Keratinocyte (primary cell): ENCODE data around the gene FREM1. TPM values are rescaled to one million over a fixed set of nuclear protein-coding genes. Genes with fewer than 3 reads are reported as not detected.

Experiments used
- DNase-seq: peaks from one replicate; pipeline ENCODE4 v3.0.0-alpha.2; 2011; ENCODE audit warnings: low read depth, missing footprints, low spot score
- FAIRE-seq: peaks from 2 replicates; lab custom pipeline; 2011; peaks lifted over from hg19 to GRCh38; lab: Jason Lieb, UNC
- H2AFZ ChIP-seq: 2 replicates; pipeline ENCODE4 v1.6.0; 2012; ENCODE audit warnings: low read length, control low read depth, inconsistent platforms; ENCODE audit not compliant: control insufficient read depth
- H3K27ac ChIP-seq: 2 replicates; pipeline ENCODE4 v1.5.1; 2011; ENCODE audit warnings: low read length; ENCODE audit not compliant: control insufficient read depth, insufficient read depth
- H3K27me3 ChIP-seq: 3 replicates; pipeline ENCODE4 v1.6.0; 2011; ENCODE audit warnings: low read length; ENCODE audit not compliant: control insufficient read depth, insufficient read depth; ENCODE audit errors: extremely low read depth
- H3K36me3 ChIP-seq, 2 experiments: 2 replicates in 1 of 2; 3 replicates in 1 of 2; pipeline ENCODE4 v1.5.1; 2011; ENCODE audit warnings: low read length in 2 of 2, mild to moderate bottlenecking in 1 of 2; ENCODE audit not compliant: control insufficient read depth in 2 of 2, insufficient read depth in 2 of 2; ENCODE audit errors: extremely low read depth in 1 of 2
- H3K4me1 ChIP-seq: 3 replicates; pipeline ENCODE4 v1.5.1; 2011; ENCODE audit warnings: low read length; ENCODE audit not compliant: control insufficient read depth, insufficient read depth; ENCODE audit errors: extremely low read depth
- H3K4me2 ChIP-seq: 3 replicates; pipeline ENCODE4 v1.6.0; 2011; ENCODE audit warnings: low read depth, low read length; ENCODE audit not compliant: control insufficient read depth, insufficient read depth; ENCODE audit errors: extremely low read depth
- H3K4me3 ChIP-seq, 3 experiments: fragments of 200-600 bp in 1 of 3; sonication (generic) in 1 of 3; 2 replicates in 2 of 3; 3 replicates in 1 of 3; pipeline ENCODE4 v1.5.1; 2011 to 2016; ENCODE audit warnings: low read length in 3 of 3, mild to moderate bottlenecking in 3 of 3, control low read depth in 2 of 3, inconsistent platforms in 1 of 3, low read depth in 1 of 3, mixed read lengths in 1 of 3, mixed run types in 1 of 3, moderate library complexity in 1 of 3; ENCODE audit not compliant: control insufficient read depth in 2 of 3, insufficient read depth in 2 of 3; ENCODE audit errors: extremely low read depth in 1 of 3
- H3K79me2 ChIP-seq: 2 replicates; pipeline ENCODE4 v1.6.0; 2012; ENCODE audit warnings: low read length; ENCODE audit not compliant: control insufficient read depth, insufficient read depth
- H3K9ac ChIP-seq: 3 replicates; pipeline ENCODE4 v1.6.0; 2011; ENCODE audit warnings: low read length; ENCODE audit not compliant: control insufficient read depth, insufficient read depth; ENCODE audit errors: extremely low read depth
- H3K9me1 ChIP-seq: 3 replicates; pipeline ENCODE4 v1.6.0; 2011; ENCODE audit warnings: low read length; ENCODE audit not compliant: control insufficient read depth, insufficient read depth; ENCODE audit errors: extremely low read depth
- H3K9me3 ChIP-seq: 2 replicates; pipeline ENCODE4 v1.5.1; 2012; ENCODE audit warnings: low read depth, low read length; ENCODE audit not compliant: control insufficient read depth
- H4K20me1 ChIP-seq: 3 replicates; pipeline ENCODE4 v1.6.0; 2011; ENCODE audit warnings: low read length; ENCODE audit not compliant: control insufficient read depth, insufficient read depth; ENCODE audit errors: extremely low read depth
- EZH2 ChIP-seq: IDR thresholded peaks from one replicate; pipeline ENCODE4 v1.6.1; 2012; ENCODE audit warnings: inconsistent platforms, mild to moderate bottlenecking, low read length, moderate library complexity
- dilution Hi-C: fragments of 300-500 bp; cut with MboI; formaldehyde crosslinking; loops from one replicate; pipeline ENCODE4 v1.7.0; 2020; ENCODE audit warnings: low sequenced_read_pairs; ENCODE audit not compliant: extremely low pct_ligation_motif_present
- polyA plus RNA-seq, 5 experiments: library from polyadenylated mRNA; depleted of rRNA in 3 of 5; stranded (reverse) in 3 of 5; stranded (forward) in 1 of 5; unstranded in 1 of 5; fragments of >200 nt; gene quantifications; 1 replicate in 1 of 5; 2 replicates in 3 of 5; 3 replicates in 1 of 5; pipeline versions ENCODE4 v1.2.1 to v1.2.3, GENCODE V29; 2011 to 2012; ENCODE audit warnings: missing spikeins in 2 of 5, low read depth in 1 of 5, low replicate concordance in 1 of 5
- TF ChIP-seq, protein P1 (sequence below), 3 experiments: IDR thresholded peaks in 1 of 3; conservative IDR thresholded peaks in 1 of 3; optimal IDR thresholded peaks in 1 of 3; 2 replicates in 2 of 3; 3 replicates in 1 of 3; pipeline versions ENCODE3 to v1.5.1; 2011; ENCODE audit warnings: low read length in 3 of 3, mild to moderate bottlenecking in 3 of 3, moderate library complexity in 2 of 3, control low read depth in 1 of 3, inconsistent platforms in 1 of 3; ENCODE audit not compliant: insufficient read depth in 2 of 3; ENCODE audit errors: extremely low read depth in 1 of 3

Gene FREM1
- polyA plus RNA-seq, 1 donor (not counting 4 experiments of a cell fraction or from before 2014, with no cell fraction given) = under 0.01 TPM

GRCh38 chr9:14869671-14870070 is 40.6 kb downstream of the FREM1 start:
- no peak for FAIRE-seq
- DNase-seq = no peak
- no peaks in the 10 kb centered on the region for H3K9me3 ChIP-seq
- H4K20me1 ChIP-seq = no peaks in the 10 kb centered on the region
- no peak overlapping the region for H3K9ac ChIP-seq
- H3K4me2 ChIP-seq = no peak overlapping the region
- no peak overlapping the region for H3K27ac ChIP-seq
- TF ChIP-seq, protein P1, sequence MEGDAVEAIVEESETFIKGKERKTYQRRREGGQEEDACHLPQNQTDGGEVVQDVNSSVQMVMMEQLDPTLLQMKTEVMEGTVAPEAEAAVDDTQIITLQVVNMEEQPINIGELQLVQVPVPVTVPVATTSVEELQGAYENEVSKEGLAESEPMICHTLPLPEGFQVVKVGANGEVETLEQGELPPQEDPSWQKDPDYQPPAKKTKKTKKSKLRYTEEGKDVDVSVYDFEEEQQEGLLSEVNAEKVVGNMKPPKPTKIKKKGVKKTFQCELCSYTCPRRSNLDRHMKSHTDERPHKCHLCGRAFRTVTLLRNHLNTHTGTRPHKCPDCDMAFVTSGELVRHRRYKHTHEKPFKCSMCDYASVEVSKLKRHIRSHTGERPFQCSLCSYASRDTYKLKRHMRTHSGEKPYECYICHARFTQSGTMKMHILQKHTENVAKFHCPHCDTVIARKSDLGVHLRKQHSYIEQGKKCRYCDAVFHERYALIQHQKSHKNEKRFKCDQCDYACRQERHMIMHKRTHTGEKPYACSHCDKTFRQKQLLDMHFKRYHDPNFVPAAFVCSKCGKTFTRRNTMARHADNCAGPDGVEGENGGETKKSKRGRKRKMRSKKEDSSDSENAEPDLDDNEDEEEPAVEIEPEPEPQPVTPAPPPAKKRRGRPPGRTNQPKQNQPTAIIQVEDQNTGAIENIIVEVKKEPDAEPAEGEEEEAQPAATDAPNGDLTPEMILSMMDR (optimal IDR thresholded peaks at IDR 0.05 in 1 of 3, IDR thresholded peaks at IDR 0.05 in 1 of 3, conservative IDR thresholded peaks at IDR 0.05 in 1 of 3; ENCODE audit: extremely low read depth in 1 of 3, insufficient read depth in 2 of 3, low read length in 3 of 3) = no peak
- no peak for TF ChIP-seq EZH2
- H3K9me1 ChIP-seq = no peaks in the 10 kb centered on the region
- no peak overlapping the region for H2AFZ ChIP-seq
- no peaks in the 10 kb centered on the region for H3K27me3 ChIP-seq
- dilution Hi-C loops = no loop called here
- H3K79me2 ChIP-seq = no peaks in the 10 kb centered on the region
- H3K4me3 ChIP-seq = no peak overlapping the region
- H3K36me3 ChIP-seq = no peaks in the 10 kb centered on the region
- no peaks in the 10 kb centered on the region for H3K4me1 ChIP-seq

- H3K4me2 ChIP-seq = no peak overlapping the region
- FAIRE-seq (no peak), DNase-seq (no peak)
- TF ChIP-seq EZH2 = no peak
- TF ChIP-seq, protein P1 (optimal IDR thresholded peaks at IDR 0.05 in 1 of 3, IDR thresholded peaks at IDR 0.05 in 1 of 3, conservative IDR thresholded peaks at IDR 0.05 in 1 of 3; ENCODE audit: extremely low read depth in 1 of 3, insufficient read depth in 2 of 3, low read length in 3 of 3) = no peak
- dilution Hi-C loops = no loop called here
- H3K9me3 ChIP-seq = no peaks in the 10 kb centered on the region
- H3K4me3 ChIP-seq = no peak overlapping the region
- no peaks in the 10 kb centered on the region for H3K36me3 ChIP-seq
- H3K27me3 ChIP-seq = no peaks in the 10 kb centered on the region
- H2AFZ ChIP-seq = no peak overlapping the region
- H3K4me1 ChIP-seq = no peaks in the 10 kb centered on the region
- H3K9ac ChIP-seq = no peak overlapping the region
- no peaks in the 10 kb centered on the region for H4K20me1 ChIP-seq
- H3K27ac ChIP-seq = no peak overlapping the region
- H3K9me1 ChIP-seq = no peaks in the 10 kb centered on the region
- H3K79me2 ChIP-seq = no peaks in the 10 kb centered on the region
Measured at GRCh38 chr9:14868772-14869583, 41.2 kb downstream of the FREM1 start.
